HepG2 (cell line): ENCODE measurements around the gene NEK8. TPM values are rescaled to one million over a fixed set of nuclear protein-coding genes. Genes with fewer than 3 reads are reported as not detected.

Experiments used
- FOXO1 ChIP-seq: sonication (generic); formaldehyde crosslinking; IDR thresholded peaks from 2 replicates; pipeline ENCODE4 v1.4.0; 2020; ENCODE audit warnings: missing genetic modification reagents
- HBP1 ChIP-seq: IDR thresholded peaks from 2 replicates; pipeline ENCODE4 v1.6.1; 2016; ENCODE audit warnings: low read depth, control low read depth
- IKZF4 ChIP-seq: sonication (generic); formaldehyde crosslinking; IDR thresholded peaks from 2 replicates; pipeline ENCODE4 v1.5.1; 2020; ENCODE audit warnings: borderline replicate concordance, mild to moderate bottlenecking, low read depth, missing genetic modification reagents; ENCODE audit errors: not compliant biosample characterization
- MTA1 ChIP-seq: sonication (generic); formaldehyde crosslinking; IDR thresholded peaks from 2 replicates; pipeline ENCODE4 v1.4.0; 2020; ENCODE audit warnings: missing genetic modification reagents, mild to moderate bottlenecking, borderline replicate concordance
- MTA3 ChIP-seq: sonication (generic); formaldehyde crosslinking; IDR thresholded peaks from 2 replicates; pipeline ENCODE4 v1.4.0; 2020; ENCODE audit warnings: missing genetic modification reagents
- RBM22 ChIP-seq: fragments of 200-400 bp; formaldehyde crosslinking; optimal IDR thresholded peaks from 2 replicates; pipeline ENCODE3; 2017; ENCODE audit warnings: mild to moderate bottlenecking, low read length, moderate library complexity
- SMAD9 ChIP-seq: sonication (generic); formaldehyde crosslinking; IDR thresholded peaks from 2 replicates; pipeline ENCODE4 v1.5.1; 2020; ENCODE audit warnings: mild to moderate bottlenecking, missing genetic modification reagents
- SP140L ChIP-seq: sonication (generic); formaldehyde crosslinking; IDR thresholded peaks from 2 replicates; pipeline ENCODE4 v1.4.0; 2020; ENCODE audit warnings: missing genetic modification reagents, borderline replicate concordance
- TCF7 ChIP-seq: sonication (generic); IDR thresholded peaks from 2 replicates; pipeline ENCODE4 v1.6.1; 2016; ENCODE audit warnings: antibody characterized with exemption, low read depth
- THYN1 ChIP-seq: sonication (generic); formaldehyde crosslinking; IDR thresholded peaks from 2 replicates; pipeline ENCODE4 v1.8.1; 2023; ENCODE audit warnings: low read depth, mild to moderate bottlenecking, moderate library complexity, missing genetic modification reagents, borderline replicate concordance
- ZGPAT ChIP-seq: IDR thresholded peaks from 2 replicates; pipeline ENCODE4 v1.6.1; 2016; ENCODE audit warnings: mild to moderate bottlenecking
- ZNF10 ChIP-seq: sonication (generic); formaldehyde crosslinking; IDR thresholded peaks from 2 replicates; pipeline ENCODE4 v1.4.0; 2020; ENCODE audit warnings: mild to moderate bottlenecking, low read depth, missing genetic modification reagents, borderline replicate concordance
- ZNF292 ChIP-seq: sonication (generic); formaldehyde crosslinking; IDR thresholded peaks from 2 replicates; pipeline ENCODE4 v1.8.1; 2022; ENCODE audit warnings: mild to moderate bottlenecking, low read depth, missing genetic modification reagents, borderline replicate concordance
- ZNF562 ChIP-seq: sonication (generic); formaldehyde crosslinking; IDR thresholded peaks from 2 replicates; pipeline ENCODE4 v1.8.0; 2022; ENCODE audit warnings: missing genetic modification reagents, borderline replicate concordance
- ZNF678 ChIP-seq: sonication (generic); formaldehyde crosslinking; IDR thresholded peaks from 2 replicates; pipeline ENCODE4 v1.4.0; 2020; ENCODE audit warnings: mild to moderate bottlenecking, missing genetic modification reagents
- ZNF724P ChIP-seq: sonication (generic); formaldehyde crosslinking; IDR thresholded peaks from 2 replicates; pipeline ENCODE4 v1.8.0; 2022; ENCODE audit warnings: missing genetic modification reagents, borderline replicate concordance
- ZSCAN25 ChIP-seq: sonication (generic); formaldehyde crosslinking; IDR thresholded peaks from 2 replicates; pipeline ENCODE4 v1.8.0; 2022; ENCODE audit warnings: mild to moderate bottlenecking, missing genetic modification reagents
- polyA plus RNA-seq, 8 experiments: library from polyadenylated mRNA; depleted of rRNA in 3 of 8; stranded (reverse) in 7 of 8; unstranded in 1 of 8; fragments of >200 nt; fragmentation: Illumina TruSeq in 4 of 8; extraction: Trizol in 4 of 8; gene quantifications; 2 replicates each; pipeline versions ENCODE4 v1.2.1 to v1.2.3, GENCODE V29; 2011 to 2016; ENCODE audit warnings: low read depth in 4 of 8, missing spikeins in 1 of 8, mixed read lengths in 1 of 8; ENCODE audit not compliant: insufficient read depth in 1 of 8
- total RNA-seq, 5 experiments: library from RNA; depleted of rRNA; stranded (reverse); fragments of >200 nt; fragmentation: Illumina TruSeq; extraction: Trizol; gene quantifications; 2 replicates each; pipeline ENCODE4 v1.2.3, GENCODE V29; 2016; ENCODE audit warnings: low read depth in 1 of 5
- TF ChIP-seq, protein P1 (sequence below): sonication (generic); formaldehyde crosslinking; IDR thresholded peaks from 2 replicates; pipeline ENCODE4 v1.5.0; 2020; ENCODE audit warnings: mild to moderate bottlenecking, missing genetic modification reagents
- TF ChIP-seq, protein P2 (sequence below): sonication (generic); formaldehyde crosslinking; conservative IDR thresholded peaks from 2 replicates; pipeline ENCODE4 v1.4.0; 2020; ENCODE audit warnings: missing genetic modification reagents

NEK8 gene
- total and polyA plus RNA-seq, 2 of the 13 experiments (the other 11 are each of a cell fraction or from before 2014, with no cell fraction given): 5.8 to 13.5 TPM

- TF ChIP-seq HBP1 (CRISPR knock-in tag) (no peak), IKZF4 (CRISPR knock-in tag) (peak; percentile 60), ZNF678 (peak; percentile 77; the same call in 1 of the 2 replicates), ZNF724P (CRISPR knock-in tag) (0 out of 2 replicates have a peak, but pooled peaks have one; percentile 5), FOXO1 (CRISPR knock-in tag) (no peak), SP140L (no peak), RBM22 (no peak), ZNF10 (no peak), ZNF292 (CRISPR knock-in tag) (no peak), TCF7 (no peak), MTA1 (no peak), THYN1 (CRISPR knock-in tag) (no peak), MTA3 (no peak), SMAD9 (CRISPR knock-in tag) (no peak), ZGPAT (CRISPR knock-in tag) (no peak), ZSCAN25 (CRISPR knock-in tag) (no peak), ZNF562 (CRISPR knock-in tag) (no peak; the same call in 1 of the 2 replicates)
- TF ChIP-seq, protein P1, sequence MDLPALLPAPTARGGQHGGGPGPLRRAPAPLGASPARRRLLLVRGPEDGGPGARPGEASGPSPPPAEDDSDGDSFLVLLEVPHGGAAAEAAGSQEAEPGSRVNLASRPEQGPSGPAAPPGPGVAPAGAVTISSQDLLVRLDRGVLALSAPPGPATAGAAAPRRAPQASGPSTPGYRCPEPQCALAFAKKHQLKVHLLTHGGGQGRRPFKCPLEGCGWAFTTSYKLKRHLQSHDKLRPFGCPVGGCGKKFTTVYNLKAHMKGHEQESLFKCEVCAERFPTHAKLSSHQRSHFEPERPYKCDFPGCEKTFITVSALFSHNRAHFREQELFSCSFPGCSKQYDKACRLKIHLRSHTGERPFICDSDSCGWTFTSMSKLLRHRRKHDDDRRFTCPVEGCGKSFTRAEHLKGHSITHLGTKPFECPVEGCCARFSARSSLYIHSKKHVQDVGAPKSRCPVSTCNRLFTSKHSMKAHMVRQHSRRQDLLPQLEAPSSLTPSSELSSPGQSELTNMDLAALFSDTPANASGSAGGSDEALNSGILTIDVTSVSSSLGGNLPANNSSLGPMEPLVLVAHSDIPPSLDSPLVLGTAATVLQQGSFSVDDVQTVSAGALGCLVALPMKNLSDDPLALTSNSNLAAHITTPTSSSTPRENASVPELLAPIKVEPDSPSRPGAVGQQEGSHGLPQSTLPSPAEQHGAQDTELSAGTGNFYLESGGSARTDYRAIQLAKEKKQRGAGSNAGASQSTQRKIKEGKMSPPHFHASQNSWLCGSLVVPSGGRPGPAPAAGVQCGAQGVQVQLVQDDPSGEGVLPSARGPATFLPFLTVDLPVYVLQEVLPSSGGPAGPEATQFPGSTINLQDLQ (CRISPR knock-in tag): no peak
- TF ChIP-seq, protein P2, sequence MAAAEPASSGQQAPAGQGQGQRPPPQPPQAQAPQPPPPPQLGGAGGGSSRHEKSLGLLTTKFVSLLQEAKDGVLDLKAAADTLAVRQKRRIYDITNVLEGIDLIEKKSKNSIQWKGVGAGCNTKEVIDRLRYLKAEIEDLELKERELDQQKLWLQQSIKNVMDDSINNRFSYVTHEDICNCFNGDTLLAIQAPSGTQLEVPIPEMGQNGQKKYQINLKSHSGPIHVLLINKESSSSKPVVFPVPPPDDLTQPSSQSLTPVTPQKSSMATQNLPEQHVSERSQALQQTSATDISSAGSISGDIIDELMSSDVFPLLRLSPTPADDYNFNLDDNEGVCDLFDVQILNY (CRISPR knock-in tag): no peak
These were observed 14.9 kb downstream of the NEK8 start, which contains the start of gene TRAF4 (continued) for GRCh38 chr17:28743243-28744103.
